PC-9 (cell line): ENCODE results near the gene FOXC1.

Experiments
- EZH2 ChIP-seq: fragments of 200-600 bp; sonication (generic); IDR thresholded peaks from 2 replicates; pipeline ENCODE4 v1.8.0; 2017; ENCODE audit warnings: antibody characterized with exemption, low read depth
- TF ChIP-seq, protein P1 (sequence below): fragments of 200-600 bp; sonication (generic); conservative IDR thresholded peaks from 2 replicates; pipeline ENCODE4 v1.6.1; 2017; ENCODE audit warnings: mixed run types, antibody characterized with exemption, mild to moderate bottlenecking, moderate library complexity

DNA sequence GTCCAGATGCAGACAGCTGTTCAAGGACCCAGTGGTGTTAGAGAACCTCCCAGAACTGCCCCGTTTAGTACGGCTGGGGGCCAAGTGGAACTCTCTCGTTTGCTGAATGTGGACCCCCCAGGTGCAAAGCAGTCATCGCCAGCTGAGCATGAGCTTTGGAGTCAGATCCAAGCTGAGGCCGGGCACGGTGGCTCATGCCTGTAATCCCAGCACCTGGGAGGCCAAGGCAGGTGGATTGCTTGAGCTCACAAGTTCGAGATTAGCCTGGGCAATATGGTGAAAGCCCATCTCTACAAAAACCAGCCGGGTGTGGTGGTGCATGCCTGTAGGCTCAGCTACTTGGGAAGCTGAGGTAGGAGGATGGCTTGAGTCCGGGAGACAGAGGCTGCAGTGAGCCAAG, 29.7 kb downstream of the FOXC1 start:
- TF ChIP-seq, protein P1, sequence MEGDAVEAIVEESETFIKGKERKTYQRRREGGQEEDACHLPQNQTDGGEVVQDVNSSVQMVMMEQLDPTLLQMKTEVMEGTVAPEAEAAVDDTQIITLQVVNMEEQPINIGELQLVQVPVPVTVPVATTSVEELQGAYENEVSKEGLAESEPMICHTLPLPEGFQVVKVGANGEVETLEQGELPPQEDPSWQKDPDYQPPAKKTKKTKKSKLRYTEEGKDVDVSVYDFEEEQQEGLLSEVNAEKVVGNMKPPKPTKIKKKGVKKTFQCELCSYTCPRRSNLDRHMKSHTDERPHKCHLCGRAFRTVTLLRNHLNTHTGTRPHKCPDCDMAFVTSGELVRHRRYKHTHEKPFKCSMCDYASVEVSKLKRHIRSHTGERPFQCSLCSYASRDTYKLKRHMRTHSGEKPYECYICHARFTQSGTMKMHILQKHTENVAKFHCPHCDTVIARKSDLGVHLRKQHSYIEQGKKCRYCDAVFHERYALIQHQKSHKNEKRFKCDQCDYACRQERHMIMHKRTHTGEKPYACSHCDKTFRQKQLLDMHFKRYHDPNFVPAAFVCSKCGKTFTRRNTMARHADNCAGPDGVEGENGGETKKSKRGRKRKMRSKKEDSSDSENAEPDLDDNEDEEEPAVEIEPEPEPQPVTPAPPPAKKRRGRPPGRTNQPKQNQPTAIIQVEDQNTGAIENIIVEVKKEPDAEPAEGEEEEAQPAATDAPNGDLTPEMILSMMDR: no peak
- no peak for TF ChIP-seq EZH2
